ENCODE results near the gene PPM1H. TPM values are rescaled to one million over a fixed set of nuclear protein-coding genes. Genes with fewer than 3 reads are reported as not detected.

The PPM1H gene
- total RNA-seq, 8 experiments from 2014 or later: 0.56 to 13.7 (median 7.0) TPM

DNA sequence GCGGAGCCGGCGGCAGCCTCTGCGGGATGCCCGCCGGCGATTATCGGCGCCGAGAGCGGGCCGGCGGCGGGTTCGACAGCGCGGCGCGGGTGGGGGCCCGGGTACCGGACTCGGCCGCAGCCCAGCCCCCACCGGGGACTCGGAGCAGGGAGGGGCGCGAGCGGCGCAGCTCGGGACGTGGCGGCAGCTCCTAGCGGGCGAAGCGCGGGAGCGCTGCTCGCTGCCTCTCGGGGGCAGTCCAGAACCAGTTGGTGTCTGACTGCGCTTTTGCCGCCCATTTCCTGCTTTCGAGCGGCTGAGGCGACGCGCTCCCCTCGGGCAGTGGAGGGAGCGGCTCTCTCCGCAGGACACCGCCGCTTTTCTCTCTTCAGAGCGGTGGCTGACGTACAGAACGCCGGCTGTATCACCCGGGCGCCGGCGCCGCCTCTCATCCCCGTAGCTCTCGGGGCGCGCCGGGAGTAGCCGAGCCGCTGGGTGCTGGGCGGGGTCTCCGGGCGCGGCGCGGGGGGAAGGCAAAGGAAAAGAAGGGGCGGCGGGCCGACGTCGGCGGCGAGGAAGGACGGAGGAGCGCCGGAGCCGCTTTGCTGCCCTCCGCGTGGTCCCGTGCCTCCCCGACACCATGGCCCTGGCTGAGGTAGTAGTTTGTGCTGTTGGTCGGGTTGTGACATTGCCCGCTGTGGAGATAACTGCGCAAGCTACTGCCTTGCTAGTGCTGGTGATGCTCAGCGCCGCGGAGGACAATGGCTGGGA, 331.7 kb downstream of the PPM1H start:
- 0 to 5% (median 0%) methylated on average over 3 to 23 of the region's 94 CpGs; no CpG with 5 or more reads in 5 of the 10 experiments for WGBS, 10 experiments
- in situ Hi-C loops (cut with MboI; ENCODE audit: low pct_unique_long_range_greater_than_20kb in 2 of 9, low sequenced_read_pairs in 9 of 9, unreplicated experiment in 9 of 9): loop anchor here in 3 of 9 experiments (10.0 to 25.0 kb wide), 2 partner anchors 184 to 192 kb away; no protein-coding TSS in a partner anchor
- Histone ChIP-seq H3K4me3 (peak overlapping the region; percentile 55 to 90 (median 88)), H3K4me1 (replicated peaks in 1 of 2) (peaks cover 4 to 17% of the 10 kb centered on the region in 2 donors), H3K27ac (peak overlapping the region; percentile 99)
- peak; percentile 74 to 89 (median 84) for ATAC-seq (replicated peaks in 6 of 8)

DNA sequence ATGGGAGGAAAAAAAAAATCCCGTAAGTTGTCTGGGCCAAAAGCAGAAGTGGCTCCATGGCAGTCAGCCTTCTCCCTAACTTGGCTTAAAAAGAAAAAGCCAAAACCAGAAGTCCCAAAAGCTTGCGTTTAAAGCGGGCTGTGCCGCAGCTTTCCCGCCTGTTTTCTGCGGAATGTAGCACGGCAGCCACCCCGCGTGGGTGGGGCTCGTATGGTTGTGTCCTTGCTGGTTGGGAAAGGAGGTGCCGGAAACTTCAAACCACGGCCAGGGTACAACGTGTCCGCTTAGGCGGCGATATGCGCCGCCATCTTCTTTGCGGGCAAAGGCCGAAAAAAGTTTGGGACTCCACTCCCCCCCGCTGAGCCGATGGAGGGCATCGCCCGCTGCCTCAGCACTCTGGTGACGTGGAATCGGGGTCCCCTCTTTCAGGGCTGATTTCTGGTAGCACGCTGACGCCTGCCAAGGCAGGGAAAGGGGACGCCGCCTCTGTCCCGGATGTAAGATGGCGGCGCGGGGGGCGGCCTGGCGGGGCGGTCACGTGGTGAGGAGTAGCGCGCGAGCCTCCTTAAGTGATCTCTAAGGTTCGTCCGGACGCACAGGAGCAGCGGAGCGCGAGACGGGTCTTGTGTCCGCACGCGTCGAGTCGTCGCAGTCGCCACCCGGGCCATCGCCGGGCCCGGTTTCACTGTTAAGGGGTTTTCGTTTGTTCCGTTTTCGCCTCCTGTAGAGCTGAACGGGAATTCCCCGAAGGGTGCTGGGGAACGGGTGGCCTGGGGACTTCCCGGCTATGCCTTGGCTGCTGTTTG, 332.5 kb downstream of the PPM1H start:
- in situ Hi-C loops (cut with MboI; ENCODE audit: low pct_unique_long_range_greater_than_20kb in 2 of 9, low sequenced_read_pairs in 9 of 9, unreplicated experiment in 9 of 9): loop anchor here in 3 of 9 experiments (10.0 to 25.0 kb wide), 2 partner anchors 185 to 192 kb away; no protein-coding TSS in a partner anchor
- Histone ChIP-seq H3K4me1 (replicated peaks in 1 of 2) (peaks cover 4 to 17% of the 10 kb centered on the region in 2 donors), H3K4me3 (peak overlapping the region; percentile 55 to 90 (median 88)), H3K27ac (peak overlapping the region; percentile 99)
- peak; percentile 52 to 84 (median 78) for ATAC-seq (replicated peaks in 6 of 8)
- WGBS, 10 experiments: 0 to 3% (median 0%) methylated on average over 1 to 29 of the region's 66 CpGs; no CpG with 5 or more reads in 2 of the 10 experiments

DNA sequence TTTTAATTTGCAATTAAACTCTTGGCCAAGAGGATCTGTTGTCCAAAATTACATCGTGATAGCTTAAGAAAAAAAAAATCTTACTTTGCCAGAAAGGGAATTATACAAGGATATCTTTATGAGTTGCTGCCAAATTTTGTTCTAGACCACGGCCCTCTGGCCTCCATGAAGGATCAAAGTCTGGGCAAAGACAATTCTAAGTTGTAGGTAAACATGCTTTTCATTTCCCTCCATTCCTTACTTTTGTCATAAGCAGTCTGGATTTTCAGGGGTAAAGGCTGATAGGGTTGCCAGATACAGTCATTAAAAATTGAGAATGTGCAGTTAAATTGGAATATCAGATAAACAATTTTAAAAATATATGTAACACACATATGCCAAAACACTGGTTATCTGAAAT, 333.2 kb downstream of the PPM1H start:
- in situ Hi-C loops (cut with MboI; ENCODE audit: low pct_unique_long_range_greater_than_20kb in 2 of 9, low sequenced_read_pairs in 9 of 9, unreplicated experiment in 9 of 9): loop anchor here in 3 of 9 experiments (10.0 to 25.0 kb wide), 2 partner anchors 186 to 193 kb away; no protein-coding TSS in a partner anchor
- H3K4me3 ChIP-seq: peak overlapping the region; percentile 55 to 90 (median 88)

DNA sequence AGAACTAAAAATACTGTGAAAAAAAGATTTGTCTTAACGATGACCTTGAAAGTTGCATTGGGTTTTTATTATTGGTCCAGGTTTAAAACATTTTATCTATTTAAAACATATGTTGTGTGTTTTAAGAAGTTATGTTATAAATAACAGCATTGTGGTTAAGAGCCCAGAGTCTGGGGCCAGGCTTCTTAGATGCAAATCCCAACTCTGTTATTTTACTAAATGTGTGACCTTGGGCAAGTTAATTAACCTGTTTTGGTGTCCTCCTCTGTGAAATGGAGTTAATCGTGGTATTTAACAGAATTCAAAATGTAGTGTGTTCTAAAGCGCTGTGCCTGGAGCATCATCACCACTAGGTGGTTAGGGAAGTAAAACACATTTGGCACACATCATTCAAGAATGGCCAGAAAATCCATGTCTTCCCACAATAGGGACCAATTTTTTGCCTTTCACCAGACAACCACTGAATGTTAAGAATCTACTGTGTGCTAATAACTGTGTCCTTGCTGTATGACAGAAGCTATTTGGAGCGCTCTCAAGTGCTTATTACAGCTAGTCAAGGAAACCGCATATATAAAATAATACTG, 335.0 kb downstream of the PPM1H start:
- WGBS, 10 experiments: 36 to 100% (median 88%) methylated on average over 1 to 5 of the region's 5 CpGs
- in situ Hi-C loops (cut with MboI; ENCODE audit: low pct_unique_long_range_greater_than_20kb in 2 of 9, low sequenced_read_pairs in 9 of 9, unreplicated experiment in 9 of 9): loop anchor here in 5 of 9 experiments (10.0 to 25.0 kb wide), 3 partner anchors 187 to 462 kb away; no protein-coding TSS in a partner anchor
- no peak for ATAC-seq (replicated peaks in 6 of 8)
- Histone ChIP-seq H3K27ac (no peak overlapping the region), H3K4me1 (replicated peaks in 1 of 2) (peaks cover 4 to 6% of the 10 kb centered on the region in 2 donors), H3K4me3 (no peak overlapping the region)

More for the DNA sequence above, 333.2 kb downstream of the PPM1H start:
- WGBS, 10 experiments: 0 to 100% (median 53%) methylated on average over 1 to 2 of the region's 2 CpGs
- no peak for ATAC-seq (replicated peaks in 6 of 8)
- Histone ChIP-seq H3K27ac (peak overlapping the region; percentile 99), H3K4me1 (replicated peaks in 1 of 2) (peaks cover 4 to 16% of the 10 kb centered on the region in 2 donors)

DNA sequence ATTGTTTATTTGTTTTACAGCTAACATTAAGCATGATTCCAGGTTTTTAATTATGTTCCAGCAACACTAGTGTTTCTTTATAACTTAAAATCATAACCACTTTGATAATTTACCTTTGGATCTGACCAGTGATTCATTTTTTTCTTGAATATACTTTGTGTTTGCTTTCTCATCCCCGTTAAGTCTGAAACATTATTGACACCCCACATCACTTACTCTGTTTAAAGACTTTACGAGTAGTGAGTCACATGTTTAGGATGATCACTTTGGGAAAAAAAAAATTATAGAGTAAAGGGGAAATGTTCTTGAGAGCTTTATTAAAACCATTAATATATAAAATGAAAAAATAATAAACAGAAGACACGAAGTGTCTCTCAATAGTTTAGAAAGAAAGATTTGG, 336.1 kb downstream of the PPM1H start:
- no peak for ATAC-seq (replicated peaks in 6 of 8)
- in situ Hi-C loops (cut with MboI; ENCODE audit: low pct_unique_long_range_greater_than_20kb in 2 of 9, low sequenced_read_pairs in 9 of 9, unreplicated experiment in 9 of 9): loop anchor here in 2 of 9 experiments (25.0 kb wide), 2 partner anchors 188 to 463 kb away; no protein-coding TSS in a partner anchor
- WGBS, 10 experiments: 82 to 100% (median 94%) methylated on average over 2 to 3 of the region's 3 CpGs

DNA sequence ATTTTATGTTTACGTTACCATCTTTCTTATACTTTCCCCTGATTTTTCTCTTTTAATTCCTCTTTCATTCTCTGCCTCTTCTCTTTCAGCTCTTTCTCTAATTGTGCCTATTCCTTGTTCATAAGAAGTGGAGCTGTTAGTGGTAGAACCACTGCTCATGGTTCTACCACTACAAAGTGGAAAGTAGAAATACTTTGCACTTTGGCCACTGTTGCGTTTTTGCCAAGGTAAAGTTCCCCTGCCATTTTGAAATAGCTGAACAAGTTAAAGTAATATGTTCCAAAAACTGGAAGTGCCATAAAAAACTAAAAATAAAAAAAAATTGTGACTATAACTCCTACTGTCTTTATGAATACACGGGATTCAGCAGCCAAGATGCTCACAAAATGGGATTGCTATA, 337.7 kb downstream of the PPM1H start:
- no peak for ATAC-seq (replicated peaks in 6 of 8)
- H3K27ac ChIP-seq: no peak overlapping the region
- 84 to 100% (median 96%) methylated on average over 2 to 3 of the region's 3 CpGs for WGBS, 10 experiments
- in situ Hi-C loops (cut with MboI; ENCODE audit: low pct_unique_long_range_greater_than_20kb in 2 of 9, low sequenced_read_pairs in 9 of 9, unreplicated experiment in 9 of 9): loop anchor here in 2 of 9 experiments (25.0 kb wide), 2 partner anchors 190 to 465 kb away; no protein-coding TSS in a partner anchor
- peaks cover 4 to 6% of the 10 kb centered on the region in 2 donors for H3K4me1 ChIP-seq (replicated peaks in 1 of 2)
- H3K4me3 ChIP-seq: no peak overlapping the region

More for the DNA sequence above, 336.1 kb downstream of the PPM1H start:
- H3K27ac ChIP-seq: no peak overlapping the region
- H3K4me3 ChIP-seq: no peak overlapping the region
- H3K4me1 ChIP-seq (replicated peaks in 1 of 2): peaks cover 4 to 6% of the 10 kb centered on the region in 2 donors

Other genes starting within 250 kb of the PPM1H start
- 1 to 10 TPM in 1 of 8 experiments, under 1 TPM in 5, not detected in 2; 0.09 to 3.6 (median 0.19) TPM for gene AVPR1A, start 216.1 kb upstream of the PPM1H start, total RNA-seq

Data from motor neuron (in vitro differentiated cells).